Adipocyte (in vitro differentiated cells): ENCODE data around the gene APP.

Experiments used
- DNase-seq: peaks from one replicate; pipeline ENCODE4 v3.0.0-alpha.2; 2015; ENCODE audit warnings: low read depth
- H3K27me3 ChIP-seq: replicated peaks from 2 replicates; pipeline ENCODE4 v1.7.0; 2013; ENCODE audit warnings: mild to moderate bottlenecking, low read length, moderate library complexity; ENCODE audit not compliant: control insufficient read depth, insufficient read depth
- H3K36me3 ChIP-seq: 2 replicates; pipeline ENCODE4 v1.7.0; 2013; ENCODE audit warnings: low read length, mild to moderate bottlenecking, moderate library complexity; ENCODE audit not compliant: control insufficient read depth, insufficient read depth, severe bottlenecking
- H3K4me1 ChIP-seq: 2 replicates; pipeline ENCODE4 v1.7.0; 2013; ENCODE audit warnings: mild to moderate bottlenecking, low read length, moderate library complexity; ENCODE audit not compliant: control insufficient read depth, insufficient read depth
- H3K4me3 ChIP-seq: 2 replicates; pipeline ENCODE4 v1.7.0; 2013; ENCODE audit warnings: mild to moderate bottlenecking, low read length, moderate library complexity
- H3K9ac ChIP-seq: 2 replicates; pipeline ENCODE4 v1.7.0; 2013; ENCODE audit warnings: mild to moderate bottlenecking, low read length, moderate library complexity
- H3K9me3 ChIP-seq: 2 replicates; pipeline ENCODE4 v1.7.0; 2013; ENCODE audit warnings: mild to moderate bottlenecking, low read length, moderate library complexity; ENCODE audit not compliant: control insufficient read depth

Gene APP

DNA sequence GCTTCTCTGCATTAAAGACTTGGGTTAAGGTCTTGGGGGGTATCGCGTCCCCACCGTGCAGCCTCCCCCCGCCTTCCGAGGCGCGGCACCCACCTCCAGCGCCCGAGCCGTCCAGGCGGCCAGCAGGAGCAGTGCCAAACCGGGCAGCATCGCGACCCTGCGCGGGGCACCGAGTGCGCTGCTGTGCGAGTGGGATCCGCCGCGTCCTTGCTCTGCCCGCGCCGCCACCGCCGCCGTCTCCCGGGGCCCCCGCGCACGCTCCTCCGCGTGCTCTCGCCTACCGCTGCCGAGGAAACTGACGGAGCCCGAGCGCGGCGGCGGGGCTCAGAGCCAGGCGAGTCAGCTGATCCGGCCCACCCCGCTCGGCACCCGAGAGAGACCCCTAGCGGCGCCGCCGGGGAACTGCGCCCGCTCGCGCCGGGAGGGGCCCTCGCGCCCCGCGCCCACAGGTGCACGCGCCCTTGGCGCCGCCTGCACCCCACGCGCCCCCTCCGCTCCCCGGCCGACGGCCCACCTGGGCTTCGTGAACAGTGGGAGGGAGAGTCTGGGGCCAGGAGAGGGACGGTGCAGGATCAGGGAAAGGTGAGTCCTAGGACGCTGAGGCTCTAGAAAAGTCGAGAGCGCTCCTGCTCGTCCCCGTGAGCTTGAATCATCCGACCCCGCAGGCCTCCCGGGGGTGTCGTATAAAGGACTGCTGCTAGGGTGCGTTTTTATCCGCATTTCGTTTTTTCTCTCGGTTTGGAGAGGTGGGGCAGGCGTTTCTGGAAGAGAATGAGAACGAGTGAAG, at the start of gene APP:
Gene APP, minus strand, starts transcription at position 300 of the 787 bp plus-strand sequence. Its CDS starts 150 bp downstream, at position 150.
- H3K4me1 ChIP-seq: peaks cover 17% of the 10 kb centered on the region
- DNase-seq: peak; percentile 93

DNA sequence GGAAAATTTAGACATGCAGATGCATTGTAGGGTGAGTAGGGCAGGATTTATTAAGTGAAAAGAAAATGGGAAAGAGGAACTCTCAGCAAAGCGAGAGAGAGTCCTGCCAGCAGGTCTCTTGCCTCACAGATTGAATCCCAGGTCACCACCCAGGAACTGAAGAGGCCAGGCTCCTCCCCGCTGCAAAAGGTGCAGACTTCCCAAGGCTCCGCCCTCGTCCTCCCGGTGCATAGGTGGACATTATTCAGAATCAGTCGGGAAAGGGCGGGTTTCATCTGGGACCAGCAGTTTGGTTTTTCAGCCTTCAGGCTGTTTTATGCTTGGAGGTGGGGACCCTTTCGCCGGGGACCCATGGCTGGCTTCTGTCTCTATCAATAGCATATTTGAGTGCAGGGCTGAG, 41.6 kb upstream of the APP start:
- no peaks in the 10 kb centered on the region for H3K4me1 ChIP-seq
- no peak overlapping the region for H3K9ac ChIP-seq
- H3K27me3 ChIP-seq: peaks cover 13% of the 10 kb centered on the region
- no peaks in the 10 kb centered on the region for H3K36me3 ChIP-seq
- no peaks in the 10 kb centered on the region for H3K9me3 ChIP-seq
- no peak for DNase-seq
- H3K4me3 ChIP-seq: no peak overlapping the region

More for the DNA sequence above, at the start of gene APP:
- Histone ChIP-seq H3K27me3 (no peaks in the 10 kb centered on the region), H3K9me3 (no peaks in the 10 kb centered on the region), H3K9ac (peak within 1 kb of the TSS; percentile 94), H3K4me3 (peak within 1 kb of the TSS; percentile 97), H3K36me3 (no peaks in the 10 kb centered on the region)

DNA sequence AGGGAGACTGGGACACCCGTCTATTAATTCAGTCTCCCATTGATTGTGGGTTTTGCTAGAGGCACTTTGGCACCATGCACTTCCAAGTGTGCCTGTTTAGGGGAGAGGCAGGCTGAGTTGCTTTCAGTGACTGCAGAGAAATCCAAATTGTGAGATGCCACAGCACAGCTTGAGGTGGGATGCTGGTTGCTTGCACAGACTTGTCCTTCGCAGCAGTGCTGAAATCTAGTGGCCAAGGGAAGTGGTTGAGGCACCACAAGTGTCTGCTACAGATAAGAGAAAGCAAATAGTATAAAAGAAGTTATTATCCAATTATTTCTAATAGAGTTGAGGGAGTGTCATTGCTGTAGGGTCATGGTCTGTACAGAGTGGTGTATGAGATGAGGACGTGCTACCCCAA, 40.0 kb upstream of the APP start:
- H3K27me3 ChIP-seq: peaks cover 13% of the 10 kb centered on the region
- no peak for DNase-seq
- no peaks in the 10 kb centered on the region for H3K9me3 ChIP-seq
- no peak overlapping the region for H3K9ac ChIP-seq
- H3K36me3 ChIP-seq: no peaks in the 10 kb centered on the region
- H3K4me3 ChIP-seq: no peak overlapping the region
- no peaks in the 10 kb centered on the region for H3K4me1 ChIP-seq

DNA sequence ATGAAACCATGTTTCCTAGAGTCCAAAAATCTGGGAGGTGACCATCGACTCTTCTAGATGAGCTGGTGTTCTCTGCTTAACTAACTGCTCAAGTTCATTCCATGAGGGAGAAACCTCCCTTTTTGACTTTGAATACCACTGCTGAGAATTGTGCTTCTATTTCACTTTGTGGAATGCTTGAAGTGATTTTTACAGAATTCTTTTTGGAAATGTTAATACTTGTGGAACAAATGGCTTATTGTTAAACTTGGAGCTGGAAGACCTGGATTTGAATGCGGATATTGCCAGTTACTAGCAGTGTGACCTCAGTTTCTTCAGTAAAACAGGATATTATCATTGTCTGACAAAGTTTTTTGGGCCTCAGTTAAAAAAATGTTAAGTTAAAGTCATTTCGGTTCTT, 36.5 kb upstream of the APP start:
- Histone ChIP-seq H3K9ac (no peak overlapping the region), H3K9me3 (no peaks in the 10 kb centered on the region), H3K4me3 (no peak overlapping the region), H3K4me1 (no peaks in the 10 kb centered on the region), H3K36me3 (no peaks in the 10 kb centered on the region), H3K27me3 (peaks cover 8% of the 10 kb centered on the region)
- no peak for DNase-seq

DNA sequence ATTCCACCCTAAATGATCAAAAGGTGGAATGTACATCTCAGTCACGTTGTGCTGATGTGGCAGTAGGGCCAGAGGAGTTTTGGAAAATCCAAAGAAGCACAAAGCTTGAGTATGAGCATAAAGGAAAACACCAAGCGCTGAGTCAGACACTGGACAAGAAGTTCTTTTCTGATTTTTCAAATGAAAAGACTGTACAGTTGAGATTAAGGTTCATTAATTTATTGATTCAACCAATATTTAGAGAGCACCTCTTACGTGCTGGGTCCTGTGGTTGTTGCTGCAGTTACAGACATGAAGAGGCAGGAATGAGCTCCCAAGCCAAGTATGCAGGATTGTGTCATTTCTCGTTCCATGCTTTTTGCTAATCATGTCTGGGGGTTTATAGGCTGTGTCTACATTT, 28.9 kb upstream of the APP start:
- peaks cover 17% of the 10 kb centered on the region for H3K4me1 ChIP-seq
- no peaks in the 10 kb centered on the region for H3K9me3 ChIP-seq
- H3K4me3 ChIP-seq: no peak overlapping the region
- DNase-seq: peak; percentile 79
- no peaks in the 10 kb centered on the region for H3K27me3 ChIP-seq
- no peak overlapping the region for H3K9ac ChIP-seq
- no peaks in the 10 kb centered on the region for H3K36me3 ChIP-seq

DNA sequence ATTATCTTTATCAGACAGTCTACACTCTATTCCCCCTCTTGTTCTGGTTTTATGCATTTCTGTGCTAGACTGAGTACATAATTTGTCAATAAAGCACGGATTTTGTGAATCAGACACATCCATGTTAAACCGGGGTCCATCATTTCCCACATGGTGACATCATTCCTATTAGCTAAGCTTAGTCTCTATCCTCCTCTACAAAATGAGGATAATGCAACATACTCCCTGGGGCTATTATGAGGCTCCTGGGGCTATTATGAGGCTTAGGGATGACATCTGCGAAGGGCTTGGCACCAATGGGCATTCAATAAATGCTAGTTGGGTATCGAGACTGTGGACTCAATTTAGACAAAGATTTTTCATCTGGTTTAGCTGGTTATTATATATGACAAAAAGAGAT, 25.1 kb upstream of the APP start:
- Histone ChIP-seq H3K27me3 (no peaks in the 10 kb centered on the region), H3K9ac (no peak overlapping the region), H3K9me3 (no peaks in the 10 kb centered on the region), H3K36me3 (no peaks in the 10 kb centered on the region), H3K4me1 (peaks cover 20% of the 10 kb centered on the region), H3K4me3 (no peak overlapping the region)
- DNase-seq: no peak

DNA sequence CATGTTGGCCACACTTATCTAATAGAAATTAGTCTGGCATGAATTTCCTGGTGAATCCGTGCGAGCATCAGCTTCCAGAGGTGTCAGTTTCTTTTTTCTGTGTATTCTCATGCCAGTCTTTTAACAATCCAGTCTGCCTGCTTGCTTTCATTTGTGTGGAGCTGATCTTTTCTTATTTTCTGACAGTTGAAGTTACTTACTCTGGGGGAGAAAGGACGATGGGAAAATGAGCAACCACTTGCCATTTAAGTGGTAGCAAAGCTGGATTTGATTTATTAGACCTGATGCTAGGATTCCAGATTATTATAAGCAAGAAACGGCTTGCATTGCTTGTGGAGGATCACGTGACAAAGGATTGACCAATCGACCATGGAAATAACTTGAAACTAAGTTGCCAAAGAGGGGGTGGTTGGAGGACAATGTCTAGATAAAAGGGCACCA, 24.3 kb upstream of the APP start:
- peak; percentile 72 for DNase-seq
- H3K4me1 ChIP-seq: peaks cover 20% of the 10 kb centered on the region
- no peaks in the 10 kb centered on the region for H3K27me3 ChIP-seq
- H3K36me3 ChIP-seq: no peaks in the 10 kb centered on the region
- no peaks in the 10 kb centered on the region for H3K9me3 ChIP-seq
- peak overlapping the region; percentile 77 for H3K4me3 ChIP-seq
- H3K9ac ChIP-seq: peak overlapping the region; percentile 46

DNA sequence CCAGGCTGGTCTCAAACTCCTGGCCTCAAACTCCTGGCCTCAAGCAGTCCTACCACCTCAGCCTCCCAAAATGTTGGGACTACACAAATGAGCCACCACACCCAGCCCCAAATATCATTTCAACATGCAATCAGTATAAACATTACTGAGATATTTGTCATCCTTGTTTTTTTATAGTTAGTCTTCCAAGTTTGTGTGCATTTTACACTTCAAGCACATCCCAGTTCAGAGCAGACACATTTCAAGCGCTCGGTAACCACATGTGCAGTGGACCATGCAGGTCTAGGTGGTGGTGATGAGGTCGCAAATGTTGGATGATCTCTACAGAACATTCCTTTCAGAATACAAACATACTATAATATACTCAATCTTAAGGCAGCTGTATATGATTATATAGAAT, 23.8 kb upstream of the APP start:
- Histone ChIP-seq H3K27me3 (no peaks in the 10 kb centered on the region), H3K9me3 (no peaks in the 10 kb centered on the region), H3K9ac (no peak overlapping the region), H3K4me1 (peaks cover 18% of the 10 kb centered on the region), H3K36me3 (no peaks in the 10 kb centered on the region), H3K4me3 (peak overlapping the region; percentile 77)
- DNase-seq: peak; percentile 58

DNA sequence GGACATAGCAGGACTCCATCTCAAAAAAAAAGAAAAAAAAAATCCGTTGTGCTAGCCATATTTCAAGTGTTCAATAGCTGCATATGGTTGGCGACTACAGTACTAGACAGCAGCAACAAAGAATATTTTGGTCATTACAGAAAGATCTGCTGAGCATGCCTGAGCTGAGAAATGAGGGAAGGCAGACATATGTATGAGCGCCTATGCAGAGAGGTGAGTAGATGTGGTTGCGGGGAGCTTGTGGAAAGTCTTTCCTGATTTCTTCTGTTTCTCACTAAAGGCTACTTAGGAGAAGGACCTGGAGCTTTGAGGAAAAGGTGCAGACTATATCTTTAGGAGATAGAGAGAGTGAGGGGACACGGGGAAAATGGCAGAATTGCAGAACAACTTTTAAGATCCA, 21.0 kb upstream of the APP start:
- peaks cover 14% of the 10 kb centered on the region for H3K4me1 ChIP-seq
- no peaks in the 10 kb centered on the region for H3K36me3 ChIP-seq
- no peaks in the 10 kb centered on the region for H3K9me3 ChIP-seq
- H3K4me3 ChIP-seq: no peak overlapping the region
- no peaks in the 10 kb centered on the region for H3K27me3 ChIP-seq
- H3K9ac ChIP-seq: no peak overlapping the region
- DNase-seq: no peak

DNA sequence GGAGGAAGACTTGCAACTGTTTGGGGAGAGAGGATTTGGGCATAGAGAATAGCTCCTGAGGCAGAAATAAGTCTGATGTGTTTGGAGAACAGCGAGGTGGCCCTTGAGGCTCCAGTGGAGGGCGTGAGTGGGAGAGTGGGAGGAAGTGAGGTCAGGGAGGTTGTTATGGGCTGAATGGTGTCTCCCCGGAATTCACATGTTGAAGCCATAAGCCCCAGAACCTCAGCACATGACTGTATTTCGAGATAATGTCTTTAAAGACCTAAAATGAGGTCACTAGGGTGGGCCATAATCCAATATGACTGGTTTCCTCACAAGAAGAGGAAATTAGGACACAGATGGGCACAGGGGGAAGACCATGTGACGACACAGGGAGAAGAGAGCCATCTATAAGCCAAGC, 17.9 kb upstream of the APP start:
- no peak for DNase-seq
- Histone ChIP-seq H3K27me3 (no peaks in the 10 kb centered on the region), H3K36me3 (no peaks in the 10 kb centered on the region), H3K9ac (no peak overlapping the region), H3K4me3 (no peak overlapping the region), H3K4me1 (peaks cover 7% of the 10 kb centered on the region), H3K9me3 (peaks cover 14% of the 10 kb centered on the region)

DNA sequence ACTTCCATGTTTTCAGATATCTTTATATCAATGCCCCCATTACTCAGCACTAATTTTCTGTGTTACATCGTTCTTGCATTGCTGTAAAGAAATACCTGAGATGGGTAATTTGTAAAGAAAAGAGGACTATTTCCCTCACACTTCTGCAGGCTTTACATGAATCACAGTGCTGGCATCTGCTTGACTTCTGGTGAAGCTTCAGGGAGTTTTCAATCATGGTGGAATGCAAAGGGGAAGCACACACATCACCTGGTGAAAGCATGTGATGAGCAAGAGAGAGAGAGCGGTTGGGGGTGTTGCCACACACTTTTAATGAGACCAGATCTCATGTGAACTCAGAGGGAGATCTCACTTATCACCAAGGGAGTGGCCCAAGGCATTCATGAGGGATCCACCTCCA, 14.9 kb upstream of the APP start:
- no peaks in the 10 kb centered on the region for H3K36me3 ChIP-seq
- no peaks in the 10 kb centered on the region for H3K27me3 ChIP-seq
- DNase-seq: no peak
- H3K9me3 ChIP-seq: peaks cover 17% of the 10 kb centered on the region
- no peak overlapping the region for H3K9ac ChIP-seq
- no peak overlapping the region for H3K4me3 ChIP-seq
- peaks cover 7% of the 10 kb centered on the region for H3K4me1 ChIP-seq

DNA sequence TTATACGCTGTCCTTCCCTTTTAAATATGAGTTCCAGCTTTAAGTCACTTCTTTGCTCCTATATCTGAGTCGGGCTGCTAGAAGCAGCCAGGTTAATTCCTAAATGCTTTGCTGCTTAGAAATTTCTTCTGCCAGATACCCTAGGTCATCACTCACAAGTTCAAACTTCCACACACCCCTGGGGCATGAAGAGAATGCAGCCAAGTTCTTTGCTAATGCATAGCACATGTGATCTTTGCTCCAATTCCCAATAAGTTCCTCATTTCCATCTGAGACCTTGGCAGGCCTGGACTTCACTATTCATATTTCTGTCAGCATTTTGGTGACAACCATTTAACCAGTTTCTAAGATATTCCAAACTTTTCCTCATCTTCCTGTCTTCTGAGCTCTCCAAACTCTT, 14.5 kb upstream of the APP start:
- Histone ChIP-seq H3K4me1 (peaks cover 7% of the 10 kb centered on the region), H3K27me3 (no peaks in the 10 kb centered on the region), H3K36me3 (no peaks in the 10 kb centered on the region), H3K9ac (no peak overlapping the region), H3K4me3 (no peak overlapping the region), H3K9me3 (peaks cover 17% of the 10 kb centered on the region)
- DNase-seq: no peak
